ENCODE measurements around the gene GGA1.
"Not testable (repeated sequence)": the region's sequence is repeated elsewhere in the genome, so short reads cannot be mapped to it uniquely, and the experiment has no call there.

Gene GGA1

DNA sequence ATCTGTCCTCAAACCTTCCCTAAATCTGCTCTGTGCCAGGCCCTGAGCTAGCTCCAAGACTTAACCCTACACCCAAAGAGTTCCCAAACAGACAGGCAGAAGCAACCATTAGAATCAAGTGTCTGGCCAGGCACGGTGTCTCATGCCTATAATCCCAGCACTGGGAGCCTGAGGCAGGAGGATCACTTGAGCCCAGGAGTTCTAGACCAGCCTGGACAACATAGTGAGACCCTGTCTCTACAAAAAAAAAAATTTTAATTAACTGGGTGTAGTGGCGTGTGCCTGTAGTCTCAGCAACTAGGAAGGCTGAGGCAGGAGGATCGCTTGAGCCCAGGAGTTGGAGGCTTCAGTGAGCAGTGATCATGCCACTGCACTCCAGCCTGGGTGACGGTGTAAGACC lies 47.9 kb downstream of the GGA1 start:
- DNase-seq, result not testable (repeated sequence)

- no peak for DNase-seq
Observed at GRCh38 chr22:37657590-37658132, 49.0 kb downstream of the GGA1 start.

- peak; percentile 97 to 98 for DNase-seq
Observed at GRCh38 chr22:37658133-37659065, 49.8 kb downstream of the GGA1 start, which contains the start of gene PDXP. Gene PDXP (plus strand): TSS chr22:37658723. CDS start chr22:37658783, 60 bp downstream.

GRCh38 chr22:37659066-37659896 lies 50.6 kb downstream of the GGA1 start:
- no peak for DNase-seq

- DNase-seq, result no peak
Observed at GRCh38 chr22:37659897-37660708, 51.5 kb downstream of the GGA1 start.

GRCh38 chr22:37660709-37661045 lies 52.0 kb downstream of the GGA1 start:
- DNase-seq, result no peak

DNA sequence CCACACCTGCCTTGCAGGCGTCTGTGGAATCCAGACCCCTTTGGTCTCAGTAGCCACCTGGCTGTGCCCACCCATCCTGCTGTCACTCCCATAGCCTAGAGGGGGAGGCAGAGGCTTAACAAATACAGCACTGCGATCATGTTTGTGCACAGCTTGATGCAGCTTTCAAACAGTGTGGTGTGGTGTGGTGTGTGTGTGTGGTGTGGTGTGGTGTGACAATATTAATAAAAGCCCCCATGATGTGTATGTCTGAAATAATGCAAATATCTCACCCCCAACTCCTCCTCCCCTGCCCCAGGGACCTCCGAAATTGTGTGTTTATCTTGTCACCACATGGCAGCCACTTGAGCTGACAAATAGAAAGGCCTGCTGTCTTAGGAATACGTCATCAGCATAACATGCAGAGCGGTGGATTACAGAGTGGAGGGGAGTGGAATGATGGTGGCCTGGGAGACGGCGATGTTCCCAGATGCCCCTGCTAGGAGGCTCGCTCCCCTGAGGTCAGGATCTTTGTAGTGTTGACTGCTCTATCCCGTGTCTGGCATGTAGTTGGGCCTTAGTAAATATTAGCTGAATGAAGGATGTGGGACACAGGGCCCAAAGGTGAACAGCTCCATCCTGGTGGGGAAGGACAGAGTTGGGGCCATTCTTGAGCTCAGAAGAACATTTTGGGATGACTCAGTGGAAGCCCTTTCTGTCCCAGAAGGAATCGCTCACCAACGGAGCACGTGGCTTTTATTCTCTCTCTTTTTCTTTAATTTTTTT lies 52.7 kb downstream of the GGA1 start:
- DNase-seq, result no peak

- DNase-seq, result no peak
Observed at GRCh38 chr22:37662039-37662438, 53.4 kb downstream of the GGA1 start.

- DNase-seq, result no peak
Observed at GRCh38 chr22:37663521-37664140, 55.0 kb downstream of the GGA1 start.

DNA sequence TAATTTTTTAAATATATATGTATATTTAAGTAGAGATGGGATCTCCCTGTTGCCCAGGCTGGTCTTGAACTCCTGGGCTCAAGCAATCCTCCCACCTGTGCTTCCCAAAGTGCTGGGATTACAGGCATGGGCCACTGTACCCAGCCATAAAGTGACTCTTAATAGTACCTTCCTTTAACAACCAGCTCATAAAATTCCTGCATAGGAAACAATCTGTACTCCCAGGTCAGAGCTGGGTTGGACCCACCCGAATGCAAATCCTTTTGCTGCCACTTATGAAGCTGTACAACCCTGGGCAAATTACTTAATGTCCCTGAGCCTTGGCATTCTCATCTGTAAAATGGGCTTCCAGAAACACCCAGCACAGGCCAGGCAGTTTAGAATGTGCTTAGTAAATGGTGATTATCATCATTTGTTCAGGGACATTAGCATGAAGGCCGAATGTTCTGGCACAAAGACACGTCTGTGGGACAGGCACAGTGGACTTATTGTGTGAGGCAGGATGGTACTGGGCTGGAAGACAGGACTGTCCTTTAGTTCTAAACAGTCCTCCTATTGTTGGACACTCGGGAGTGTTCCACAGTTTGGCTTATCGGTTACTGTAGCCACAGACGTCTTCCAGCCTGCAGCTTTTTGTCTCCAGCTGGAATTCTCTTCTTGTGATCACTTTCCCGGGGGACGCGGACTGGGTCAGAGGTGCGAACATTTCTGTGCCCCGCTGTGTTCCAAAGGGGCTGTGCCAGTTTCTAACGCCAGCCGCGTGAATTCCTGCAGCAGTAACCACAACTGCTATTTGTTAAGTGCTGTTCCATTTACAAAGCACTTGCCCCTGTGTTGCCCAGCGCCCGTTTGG lies 55.8 kb downstream of the GGA1 start:
- no peak for DNase-seq

- no peak for DNase-seq
Observed at GRCh38 chr22:37665487-37665886, 56.9 kb downstream of the GGA1 start.

DNA sequence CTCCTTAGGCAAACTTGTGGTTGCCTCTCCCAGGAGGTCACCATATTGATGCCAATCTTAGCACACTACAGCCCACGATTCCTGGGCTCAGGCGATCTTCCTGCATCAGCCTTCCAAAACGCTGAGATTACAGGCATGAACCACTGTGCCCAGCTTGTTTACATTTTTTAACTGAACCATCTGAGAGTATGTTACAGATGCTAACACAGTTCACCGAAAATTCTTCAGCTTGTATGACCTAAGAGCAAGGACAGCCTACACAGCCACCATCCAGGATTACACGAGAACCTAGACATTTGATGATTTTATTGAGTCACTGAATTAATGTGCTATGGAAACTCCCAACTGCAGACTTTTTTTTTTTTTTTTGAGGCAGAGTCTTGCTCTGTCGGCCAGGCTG lies 61.0 kb downstream of the GGA1 start:
- DNase-seq, result no peak

- no peak for DNase-seq
Observed at GRCh38 chr22:37672206-37672919, 63.7 kb downstream of the GGA1 start.

GRCh38 chr22:37672920-37673455 lies 64.4 kb downstream of the GGA1 start:
- DNase-seq, result no peak

- no peak for DNase-seq
Observed at GRCh38 chr22:37674248-37674647, 65.6 kb downstream of the GGA1 start.

GRCh38 chr22:37674951-37675929 lies 66.6 kb downstream of the GGA1 start, which contains the start of gene LGALS1:
Gene LGALS1 (plus strand): TSS chr22:37675636. CDS start chr22:37675703, 67 bp downstream.
- no peak for DNase-seq

GRCh38 chr22:37675930-37676735 lies 67.5 kb downstream of the GGA1 start:
- no peak for DNase-seq
